ENCODE data around the gene KAT14.
"Not testable (repeated sequence)": the region's sequence is repeated elsewhere in the genome, so short reads cannot be mapped to it uniquely, and the experiment has no call there.

The KAT14 gene

DNA sequence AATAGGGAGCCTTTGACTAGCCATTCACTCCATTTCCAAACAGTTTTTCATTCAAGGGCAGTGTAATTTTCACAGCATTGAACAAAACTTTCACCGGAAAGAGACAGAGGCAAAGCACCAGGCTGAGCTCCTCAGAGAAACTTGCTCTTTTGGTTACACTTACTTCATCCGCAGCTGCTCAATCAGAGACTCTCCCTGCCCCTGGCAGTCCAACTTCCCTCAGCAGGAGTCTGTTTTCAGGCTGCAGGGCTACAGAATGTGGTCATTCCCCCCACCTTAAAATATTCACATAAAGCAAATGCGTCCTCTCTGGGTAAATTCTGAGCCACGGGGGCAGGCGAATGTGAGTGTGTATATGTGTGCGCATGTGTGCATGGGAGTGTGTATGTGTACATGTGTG lies 80.6 kb downstream of the KAT14 start:
- Mint-ChIP-seq H3K27ac (no peak overlapping the region), H3K4me3 (no peak overlapping the region), H3K36me3 (ENCODE audit: low read depth) (no peaks in the 10 kb centered on the region), H3K27me3 (ENCODE audit: low read depth, poor library complexity) (peaks cover 2% of the 10 kb centered on the region), H3K9me3 (peaks cover 4% of the 10 kb centered on the region), H3K4me1 (peaks cover 34% of the 10 kb centered on the region)
- DNase-seq: no peak
- TF ChIP-seq, protein P1, sequence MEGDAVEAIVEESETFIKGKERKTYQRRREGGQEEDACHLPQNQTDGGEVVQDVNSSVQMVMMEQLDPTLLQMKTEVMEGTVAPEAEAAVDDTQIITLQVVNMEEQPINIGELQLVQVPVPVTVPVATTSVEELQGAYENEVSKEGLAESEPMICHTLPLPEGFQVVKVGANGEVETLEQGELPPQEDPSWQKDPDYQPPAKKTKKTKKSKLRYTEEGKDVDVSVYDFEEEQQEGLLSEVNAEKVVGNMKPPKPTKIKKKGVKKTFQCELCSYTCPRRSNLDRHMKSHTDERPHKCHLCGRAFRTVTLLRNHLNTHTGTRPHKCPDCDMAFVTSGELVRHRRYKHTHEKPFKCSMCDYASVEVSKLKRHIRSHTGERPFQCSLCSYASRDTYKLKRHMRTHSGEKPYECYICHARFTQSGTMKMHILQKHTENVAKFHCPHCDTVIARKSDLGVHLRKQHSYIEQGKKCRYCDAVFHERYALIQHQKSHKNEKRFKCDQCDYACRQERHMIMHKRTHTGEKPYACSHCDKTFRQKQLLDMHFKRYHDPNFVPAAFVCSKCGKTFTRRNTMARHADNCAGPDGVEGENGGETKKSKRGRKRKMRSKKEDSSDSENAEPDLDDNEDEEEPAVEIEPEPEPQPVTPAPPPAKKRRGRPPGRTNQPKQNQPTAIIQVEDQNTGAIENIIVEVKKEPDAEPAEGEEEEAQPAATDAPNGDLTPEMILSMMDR (IDR thresholded peaks at IDR 0.05): no peak

DNA sequence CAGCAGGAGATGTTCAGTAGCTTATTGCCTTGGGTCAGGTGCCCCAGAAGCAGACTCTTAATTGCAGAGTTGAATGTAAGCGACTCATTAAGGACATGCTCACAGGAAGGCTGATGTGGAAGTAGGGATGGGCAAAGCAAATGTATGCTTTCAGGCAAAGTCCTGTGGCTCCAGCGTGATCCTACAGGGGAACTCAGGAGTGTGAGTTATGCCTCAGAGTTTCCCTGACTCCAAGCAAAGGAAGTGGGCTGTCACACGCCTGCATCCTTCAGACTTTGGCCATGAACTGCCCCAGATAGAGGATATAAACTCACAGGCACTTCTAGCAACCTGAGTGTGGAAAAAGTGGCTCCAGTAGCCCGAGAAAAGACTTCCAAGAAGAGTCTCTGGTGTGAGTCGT lies 85.7 kb downstream of the KAT14 start:
- no peak for DNase-seq
- Mint-ChIP-seq H3K36me3 (ENCODE audit: low read depth) (no peaks in the 10 kb centered on the region), H3K4me3 (no peak overlapping the region), H3K27ac (peak overlapping the region; percentile 81), H3K27me3 (ENCODE audit: low read depth, poor library complexity) (no peaks in the 10 kb centered on the region), H3K9me3 (peaks cover 8% of the 10 kb centered on the region), H3K4me1 (peaks cover 56% of the 10 kb centered on the region)
- TF ChIP-seq, protein P1 (IDR thresholded peaks at IDR 0.05): no peak

DNA sequence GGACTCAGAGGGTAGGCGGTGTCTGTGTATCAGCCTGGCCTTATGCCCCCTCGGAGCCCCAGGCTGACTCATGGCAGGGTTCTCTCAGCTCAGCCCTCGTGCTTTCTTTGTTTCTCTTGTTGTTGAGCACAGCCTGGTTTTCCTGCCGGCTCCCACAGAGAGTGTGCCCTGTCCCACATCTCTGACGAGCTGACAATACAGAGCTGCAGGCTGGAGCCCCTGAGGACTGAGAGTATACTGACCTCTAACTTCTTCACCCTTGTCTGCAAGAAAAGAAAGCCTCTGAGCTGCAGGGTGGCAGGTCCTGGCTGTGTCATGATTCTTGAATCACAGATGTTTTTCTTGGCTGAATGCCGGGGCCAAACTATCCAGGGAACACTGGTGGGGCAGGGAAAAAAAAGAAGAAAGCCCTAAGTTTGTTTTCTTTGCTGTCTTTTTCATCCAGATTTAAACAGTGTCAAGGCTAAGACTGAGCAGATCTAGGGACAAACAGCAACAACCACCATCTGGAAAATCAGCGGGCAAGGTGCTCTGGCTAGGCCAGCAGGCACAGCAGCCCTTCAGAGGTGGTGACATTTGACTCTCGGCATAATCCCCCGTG lies 87.4 kb downstream of the KAT14 start:
- no peaks in the 10 kb centered on the region for H3K36me3 Mint-ChIP-seq (ENCODE audit: low read depth)
- TF ChIP-seq, protein P1 (IDR thresholded peaks at IDR 0.05): no peak
- peaks cover 8% of the 10 kb centered on the region for H3K9me3 Mint-ChIP-seq
- H3K4me1 Mint-ChIP-seq: peaks cover 55% of the 10 kb centered on the region
- DNase-seq: peak; percentile 21
- H3K4me3 Mint-ChIP-seq: peak overlapping the region; percentile 52
- H3K27me3 Mint-ChIP-seq (ENCODE audit: low read depth, poor library complexity): no peaks in the 10 kb centered on the region
- H3K27ac Mint-ChIP-seq: peak overlapping the region; percentile 97

DNA sequence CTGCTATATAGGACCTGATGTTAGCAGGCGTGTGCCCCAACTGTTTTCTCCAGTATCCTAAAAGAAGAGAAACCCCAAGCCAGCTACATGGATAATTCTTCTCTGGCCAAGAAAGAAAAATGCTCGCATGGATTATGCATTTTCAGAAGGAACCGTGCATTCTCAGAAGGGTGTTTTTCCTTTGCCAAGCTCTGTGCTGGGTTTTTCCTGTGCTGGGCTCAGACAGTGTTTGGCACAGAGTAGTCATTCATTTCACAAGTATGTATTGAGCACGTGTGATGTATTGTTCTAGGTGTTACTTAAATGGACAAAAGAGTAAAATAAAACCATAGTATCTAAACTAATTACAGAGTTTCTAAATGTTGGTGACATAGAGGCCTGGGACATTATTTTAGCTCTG lies 88.0 kb downstream of the KAT14 start:
- Mint-ChIP-seq H3K27ac (peak overlapping the region; percentile 97), H3K4me1 (peaks cover 49% of the 10 kb centered on the region), H3K27me3 (ENCODE audit: low read depth, poor library complexity) (no peaks in the 10 kb centered on the region), H3K9me3 (peaks cover 5% of the 10 kb centered on the region), H3K36me3 (ENCODE audit: low read depth) (no peaks in the 10 kb centered on the region), H3K4me3 (peak overlapping the region; percentile 52)
- DNase-seq: no peak
- TF ChIP-seq, protein P1 (IDR thresholded peaks at IDR 0.05): no peak

DNA sequence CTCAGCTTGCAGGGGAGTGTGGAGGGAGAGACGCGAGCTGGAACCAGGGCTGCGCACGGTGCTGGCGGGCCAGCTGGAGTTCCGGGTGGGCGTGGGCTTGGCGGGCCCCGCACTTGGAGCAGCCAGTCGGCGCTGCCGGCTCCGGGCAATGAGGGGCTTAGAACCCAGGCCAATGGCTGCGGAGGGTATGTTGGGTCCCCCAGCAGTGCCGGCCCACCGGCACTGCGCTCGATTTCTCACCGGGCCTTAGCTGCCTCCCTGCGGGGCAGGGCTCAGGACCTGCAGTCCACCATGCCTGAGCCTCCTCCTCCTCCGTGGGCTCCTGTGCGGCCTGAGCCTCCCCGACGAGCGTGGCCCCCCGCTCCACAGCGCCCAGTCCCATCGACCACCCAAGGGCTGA lies 89.1 kb downstream of the KAT14 start:
- H3K4me3 Mint-ChIP-seq; H3K9me3 Mint-ChIP-seq; H3K27ac Mint-ChIP-seq; DNase-seq; H3K27me3 Mint-ChIP-seq (ENCODE audit: low read depth, poor library complexity); H3K36me3 Mint-ChIP-seq (ENCODE audit: low read depth): not testable (repeated sequence)
- peaks cover 38% of the 10 kb centered on the region for H3K4me1 Mint-ChIP-seq

DNA sequence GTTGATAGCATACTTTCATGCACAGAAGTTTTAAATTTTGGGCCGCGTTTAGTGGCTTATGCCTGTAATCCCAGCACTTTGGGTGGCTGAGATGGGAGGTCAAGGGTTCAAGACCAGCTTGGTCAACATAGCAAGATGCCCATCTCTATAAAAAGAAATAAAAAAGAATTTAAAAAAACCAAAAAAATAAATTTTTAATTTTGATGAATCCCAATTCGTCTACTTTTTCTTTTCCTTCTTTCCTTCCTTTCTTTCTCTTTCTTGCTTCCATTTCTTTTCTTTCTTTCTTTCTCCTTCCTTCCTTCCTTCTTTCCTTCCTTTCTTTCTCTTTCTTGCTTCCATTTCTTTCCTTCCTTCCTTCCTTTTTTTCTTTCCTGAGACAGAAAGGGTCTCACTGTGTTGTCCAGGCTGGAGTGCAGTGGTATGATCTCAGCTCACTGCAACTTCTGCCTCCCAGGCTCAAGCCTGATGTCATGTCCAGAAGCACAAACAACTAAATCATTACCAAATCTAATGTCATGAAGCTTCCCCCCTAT lies 95.8 kb downstream of the KAT14 start:
- no peak overlapping the region for H3K4me3 Mint-ChIP-seq
- no peak for DNase-seq
- H3K27me3 Mint-ChIP-seq (ENCODE audit: low read depth, poor library complexity): peaks cover 3% of the 10 kb centered on the region
- no peaks in the 10 kb centered on the region for H3K4me1 Mint-ChIP-seq
- TF ChIP-seq, protein P1 (IDR thresholded peaks at IDR 0.05): no peak
- no peak overlapping the region for H3K27ac Mint-ChIP-seq
- H3K36me3 Mint-ChIP-seq (ENCODE audit: low read depth): no peaks in the 10 kb centered on the region
- peaks cover 10% of the 10 kb centered on the region for H3K9me3 Mint-ChIP-seq
